SK-N-DZ (cell line): ENCODE measurements around the gene WIPF1.
A peak's percentile ranks its signal among the peaks of the same experiment; 100 is the strongest.

Experiments used
- DNase-seq: peaks from one replicate; pipeline ENCODE4 v3.0.0-alpha.2; 2015; ENCODE audit warnings: low spot score
- small RNA-seq, 2 experiments: library from RNA; depleted of rRNA; stranded (forward); fragments of <200 nt; gene quantifications; one replicate each; pipeline ENCODE3, GENCODE V24; 2014

WIPF1 gene

GRCh38 chr2:174540893-174541292 lies 56.7 kb downstream of the WIPF1 start:
- DNase-seq = no peak

GRCh38 chr2:174535757-174536703 lies 61.6 kb downstream of the WIPF1 start:
- peak; percentile 81 for DNase-seq

- peak; percentile 87 for DNase-seq
These were observed 62.5 kb downstream of the WIPF1 start for GRCh38 chr2:174535083-174535482.

GRCh38 chr2:174529916-174530315 lies 67.7 kb downstream of the WIPF1 start:
- no peak for DNase-seq

GRCh38 chr2:174527959-174528358 lies 69.6 kb downstream of the WIPF1 start:
- DNase-seq = no peak

GRCh38 chr2:174527101-174527721 lies 70.4 kb downstream of the WIPF1 start:
- no peak for DNase-seq

GRCh38 chr2:174524527-174524926 lies 73.1 kb downstream of the WIPF1 start:
- no peak for DNase-seq

- DNase-seq = no peak
These were observed 75.1 kb downstream of the WIPF1 start for GRCh38 chr2:174522553-174522952.

- DNase-seq = no peak
These were observed 79.2 kb downstream of the WIPF1 start for GRCh38 chr2:174518395-174518794.

GRCh38 chr2:174516501-174517378 lies 80.9 kb downstream of the WIPF1 start:
- no peak for DNase-seq

- no peak for DNase-seq
These were observed 85.3 kb downstream of the WIPF1 start for GRCh38 chr2:174512345-174512744.

GRCh38 chr2:174511580-174512260 lies 85.9 kb downstream of the WIPF1 start:
- no peak for DNase-seq

GRCh38 chr2:174510583-174511189 lies 86.9 kb downstream of the WIPF1 start:
- peak; percentile 38 for DNase-seq

Small RNA genes lying within 50 kb of the gene (small RNA-seq; reads per million reads assigned to genes)
- 0 reads per million in 2 experiments for gene RNU6-5P
